ENCODE measurements around the gene ATF7IP.

Gene ATF7IP

DNA sequence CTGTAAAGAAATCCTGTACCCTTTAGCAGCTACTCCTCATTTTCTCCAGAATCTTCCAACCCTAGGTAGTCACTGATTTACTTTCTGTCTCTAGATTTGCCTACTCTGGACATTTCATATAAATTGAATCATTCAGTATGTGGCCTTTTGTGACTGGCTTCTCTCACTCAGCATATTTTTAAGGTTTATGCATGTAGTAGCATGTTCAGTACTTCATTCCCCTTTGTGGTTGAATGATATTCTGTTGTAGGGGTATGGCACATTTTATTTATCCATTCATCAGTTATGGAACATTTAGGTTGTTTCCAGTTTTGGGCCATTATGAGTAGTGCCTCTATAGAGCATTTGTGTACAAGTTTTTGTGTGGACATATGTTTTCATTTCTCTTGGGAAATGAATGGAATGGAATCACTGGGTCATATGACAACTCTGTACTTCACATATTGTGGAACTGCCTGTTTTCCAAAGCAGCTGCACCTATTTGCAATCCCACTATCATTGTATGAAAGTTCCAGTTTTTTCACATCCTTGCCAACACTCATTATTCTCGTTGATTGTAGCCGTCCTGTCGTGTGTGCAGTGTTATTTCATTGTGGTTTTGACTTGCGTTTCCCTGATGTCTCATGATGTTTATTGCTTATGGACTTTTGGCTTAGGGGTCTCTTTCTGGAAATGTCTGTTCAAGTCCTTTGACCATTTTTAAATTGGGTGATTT, 57.2 kb downstream of the ATF7IP start:
- no peak for DNase-seq

DNA sequence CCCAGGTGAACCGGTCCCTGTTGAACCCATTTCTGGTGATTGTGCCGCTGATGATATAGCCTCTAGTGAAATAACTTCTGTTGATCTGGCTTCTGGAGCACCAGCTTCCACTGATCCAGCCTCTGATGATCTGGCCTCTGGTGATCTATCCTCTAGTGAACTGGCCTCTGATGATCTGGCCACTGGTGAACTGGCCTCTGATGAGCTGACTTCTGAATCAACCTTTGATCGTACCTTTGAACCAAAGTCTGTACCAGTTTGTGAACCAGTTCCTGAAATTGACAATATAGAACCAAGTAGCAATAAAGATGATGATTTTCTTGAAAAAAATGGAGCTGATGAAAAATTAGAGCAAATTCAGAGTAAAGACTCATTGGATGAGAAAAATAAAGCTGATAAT, 59.1 kb downstream of the ATF7IP start:
- DNase-seq, result no peak

DNA sequence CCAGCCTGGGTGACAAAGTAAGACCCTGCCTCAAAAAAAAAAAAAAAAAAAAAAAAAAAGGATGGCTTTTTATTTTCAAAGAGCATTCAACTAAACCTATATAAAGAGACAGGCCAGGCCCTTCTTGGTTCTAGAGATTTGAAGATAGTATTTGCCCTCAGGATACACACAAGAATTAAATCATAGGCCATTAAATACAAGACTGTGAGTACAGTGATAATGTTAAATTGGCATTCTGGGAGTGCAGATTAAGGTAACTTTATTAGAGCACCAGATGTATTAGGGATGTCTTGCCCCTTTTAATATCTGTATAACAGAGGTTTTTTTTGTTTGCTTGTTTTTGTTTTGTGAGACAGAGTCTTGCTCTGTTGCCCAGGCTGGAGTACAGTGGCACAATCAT, 61.3 kb downstream of the ATF7IP start:
- no peak for DNase-seq

DNA sequence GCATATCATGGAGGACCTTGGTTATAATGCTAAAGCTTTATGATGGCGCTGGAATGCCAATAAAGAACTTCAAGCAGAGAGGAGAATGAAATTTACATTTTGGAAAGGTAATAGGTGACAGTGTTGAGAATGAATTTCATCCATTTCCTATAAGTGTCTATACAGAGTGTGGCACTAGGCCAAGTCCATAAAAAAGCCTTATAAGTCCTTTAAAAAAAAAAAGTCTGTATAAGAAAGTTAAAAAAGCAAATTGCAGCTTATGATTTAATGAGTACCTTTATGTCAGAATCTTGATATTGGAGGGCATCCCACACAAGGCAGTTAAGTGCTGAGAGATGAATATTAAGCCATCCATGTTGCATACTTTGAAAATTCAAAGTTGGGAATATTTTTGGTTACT, 62.4 kb downstream of the ATF7IP start:
- DNase-seq, result no peak

DNA sequence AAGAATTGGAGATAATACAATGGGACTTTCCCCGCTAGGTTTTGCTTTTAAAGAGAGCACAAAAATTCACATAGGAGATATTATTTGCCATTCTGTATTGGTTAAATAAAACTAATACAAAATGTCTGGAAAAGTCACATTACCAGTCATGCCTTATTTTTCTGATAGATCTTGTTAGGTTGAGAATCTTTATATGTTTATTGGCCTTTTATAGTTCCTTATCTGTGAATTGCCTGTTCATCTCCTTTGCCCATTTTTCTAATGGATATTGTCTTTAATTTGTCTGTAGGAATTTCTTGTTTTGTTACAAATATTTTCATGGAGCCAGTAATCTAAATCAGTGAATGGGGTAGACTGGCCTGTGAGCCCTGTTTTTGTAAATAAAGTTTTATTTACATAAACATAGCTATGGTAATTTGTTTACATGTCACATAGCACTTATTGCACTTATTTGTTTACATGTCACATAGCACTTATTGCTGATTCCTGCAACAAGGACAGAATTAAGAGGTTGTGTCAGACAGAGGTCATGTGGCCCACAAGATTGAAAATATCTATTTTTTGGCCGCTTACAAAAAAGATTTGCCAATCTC, 65.0 kb downstream of the ATF7IP start:
- no peak for DNase-seq

DNA sequence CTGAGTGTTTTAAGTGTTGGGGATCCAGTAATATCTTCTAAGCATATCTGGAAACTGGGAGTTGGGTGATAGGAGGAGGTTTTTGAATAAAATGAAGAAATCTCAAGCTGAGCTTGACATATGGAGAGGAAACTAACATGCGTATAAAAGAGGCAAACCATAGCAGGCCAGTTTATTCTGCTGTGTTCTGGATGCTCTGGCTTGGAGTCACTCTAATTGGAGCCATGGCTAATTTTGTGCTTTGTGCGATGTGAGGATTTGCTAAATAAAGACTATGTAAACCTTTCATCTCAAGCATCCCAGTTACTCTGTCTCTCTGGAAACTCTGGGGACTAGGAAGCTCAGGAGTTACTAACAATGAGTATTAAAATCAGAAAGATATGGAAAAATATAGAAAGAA, 66.5 kb downstream of the ATF7IP start:
- no peak for DNase-seq

DNA sequence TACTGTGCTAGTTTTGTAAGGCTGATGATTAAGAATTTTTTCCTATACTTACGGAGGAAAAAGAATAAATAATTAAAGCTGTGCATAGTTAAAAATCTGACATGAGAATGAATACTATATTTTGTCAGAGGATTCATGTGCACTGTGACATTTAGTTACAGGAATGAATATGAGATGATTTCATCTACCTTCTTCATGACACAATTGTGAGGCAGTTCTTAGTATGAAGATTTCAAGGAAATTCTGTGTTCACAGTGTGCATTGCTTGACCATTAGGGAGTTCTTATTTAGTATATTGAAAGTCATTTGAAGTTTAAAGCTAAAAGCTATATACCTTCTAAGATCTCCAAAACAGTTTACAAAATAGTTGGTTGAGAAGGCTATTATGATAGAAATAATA, 70.1 kb downstream of the ATF7IP start:
- no peak for DNase-seq

DNA sequence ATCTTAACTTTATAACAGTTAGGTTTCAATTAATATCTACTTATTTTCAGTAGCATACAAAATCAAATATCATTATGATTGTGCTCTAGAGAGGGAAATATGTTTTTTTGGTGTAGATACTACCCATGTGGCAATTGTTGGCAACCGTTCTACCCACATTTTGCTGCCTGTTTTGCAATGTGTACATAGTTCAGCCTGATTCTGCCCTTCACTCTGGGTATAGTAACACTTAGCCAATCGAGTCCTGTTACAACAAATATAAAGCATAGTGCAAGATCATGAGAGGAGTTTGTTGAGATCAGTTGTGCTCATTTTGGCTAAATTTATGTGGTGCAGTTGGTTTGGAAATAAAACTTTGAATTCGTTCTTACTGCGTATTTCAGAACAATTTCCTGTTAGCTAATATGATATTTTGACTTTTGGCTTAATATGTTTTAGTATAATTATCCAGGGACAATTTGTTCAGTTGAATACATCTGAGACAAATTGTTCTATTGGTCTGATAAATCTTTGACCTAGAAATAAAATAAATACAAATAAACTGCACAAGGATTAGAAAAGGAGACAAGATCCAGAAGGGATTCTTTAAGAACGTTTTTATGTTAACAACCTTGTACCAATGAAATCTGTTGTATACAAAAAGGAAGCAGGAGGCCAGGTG, 76.9 kb downstream of the ATF7IP start:
- no peak for DNase-seq

DNA sequence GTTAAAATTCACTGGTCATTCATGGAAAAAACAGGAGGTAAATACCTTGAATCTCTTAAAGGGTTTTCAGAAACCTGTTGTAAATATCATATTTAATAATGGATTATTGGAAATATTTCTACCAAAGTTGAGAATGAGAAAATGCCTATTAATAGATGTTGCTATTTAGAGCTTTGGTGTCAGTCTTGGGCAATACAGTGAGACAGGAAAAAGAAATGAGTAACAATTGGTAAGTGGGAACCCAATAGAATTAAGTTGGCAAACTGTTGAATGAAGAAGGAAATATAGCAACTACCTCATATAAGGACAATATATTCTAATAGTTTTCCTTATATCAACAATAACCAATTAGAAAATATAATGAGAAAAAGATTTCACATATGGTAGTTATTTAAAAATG, 78.0 kb downstream of the ATF7IP start:
- no peak for DNase-seq

DNA sequence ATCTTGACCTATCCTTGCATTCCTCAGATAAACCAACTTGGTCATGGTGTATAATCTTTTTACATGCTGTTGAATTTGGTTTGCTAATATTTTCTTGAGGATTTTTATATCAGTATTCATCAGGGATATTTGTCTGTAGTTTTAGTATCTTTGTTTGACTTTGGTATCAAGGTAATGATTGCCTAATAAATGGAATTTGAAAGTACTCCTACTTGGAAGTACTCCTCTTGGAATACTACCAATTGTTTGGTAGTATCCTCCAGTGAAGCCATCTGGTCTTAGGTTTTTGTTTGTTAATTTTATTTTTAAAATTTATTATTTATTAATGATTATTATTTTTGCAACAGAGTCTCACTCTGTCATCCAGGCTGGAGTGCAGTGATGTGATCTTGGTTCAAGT, 85.0 kb downstream of the ATF7IP start:
- no peak for DNase-seq

DNA sequence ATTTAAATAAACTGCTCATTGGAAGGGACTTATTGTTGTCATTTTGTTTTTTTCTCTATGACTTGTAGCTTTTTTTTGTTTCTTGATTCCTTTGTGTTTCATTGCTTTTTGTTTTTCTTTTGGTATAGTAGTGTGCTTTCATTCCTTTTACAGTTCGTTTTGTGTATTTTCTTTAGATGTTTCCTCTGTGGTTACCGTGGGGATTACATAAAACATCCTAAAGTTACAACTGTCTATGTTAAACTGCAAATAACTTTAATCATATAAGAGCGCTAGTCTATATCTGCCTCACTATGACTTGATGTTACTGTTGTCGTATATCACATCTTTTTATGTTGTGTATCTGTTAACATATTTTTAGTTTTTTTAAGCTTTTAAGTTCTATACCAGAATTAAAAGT, 86.9 kb downstream of the ATF7IP start:
- no peak for DNase-seq

DNA sequence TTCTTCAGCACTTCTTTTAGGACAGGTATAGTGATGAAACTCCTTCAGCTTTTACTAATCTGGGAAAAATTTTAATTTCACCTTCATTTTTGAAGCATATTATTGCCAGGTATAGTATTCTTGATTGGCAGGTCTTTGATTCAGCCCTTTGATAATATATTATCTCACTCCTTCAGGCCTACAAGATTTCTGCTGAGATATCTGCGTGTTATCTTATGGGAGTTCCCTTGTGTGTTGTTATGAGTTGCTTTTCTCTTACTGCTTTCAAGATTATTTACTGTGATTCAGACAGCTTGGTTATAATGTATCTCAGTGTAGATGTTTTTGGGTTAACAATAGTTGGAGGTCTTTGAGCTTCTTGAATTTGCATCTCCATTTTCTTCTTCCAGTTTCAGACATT, 87.4 kb downstream of the ATF7IP start:
- no peak for DNase-seq

DNA sequence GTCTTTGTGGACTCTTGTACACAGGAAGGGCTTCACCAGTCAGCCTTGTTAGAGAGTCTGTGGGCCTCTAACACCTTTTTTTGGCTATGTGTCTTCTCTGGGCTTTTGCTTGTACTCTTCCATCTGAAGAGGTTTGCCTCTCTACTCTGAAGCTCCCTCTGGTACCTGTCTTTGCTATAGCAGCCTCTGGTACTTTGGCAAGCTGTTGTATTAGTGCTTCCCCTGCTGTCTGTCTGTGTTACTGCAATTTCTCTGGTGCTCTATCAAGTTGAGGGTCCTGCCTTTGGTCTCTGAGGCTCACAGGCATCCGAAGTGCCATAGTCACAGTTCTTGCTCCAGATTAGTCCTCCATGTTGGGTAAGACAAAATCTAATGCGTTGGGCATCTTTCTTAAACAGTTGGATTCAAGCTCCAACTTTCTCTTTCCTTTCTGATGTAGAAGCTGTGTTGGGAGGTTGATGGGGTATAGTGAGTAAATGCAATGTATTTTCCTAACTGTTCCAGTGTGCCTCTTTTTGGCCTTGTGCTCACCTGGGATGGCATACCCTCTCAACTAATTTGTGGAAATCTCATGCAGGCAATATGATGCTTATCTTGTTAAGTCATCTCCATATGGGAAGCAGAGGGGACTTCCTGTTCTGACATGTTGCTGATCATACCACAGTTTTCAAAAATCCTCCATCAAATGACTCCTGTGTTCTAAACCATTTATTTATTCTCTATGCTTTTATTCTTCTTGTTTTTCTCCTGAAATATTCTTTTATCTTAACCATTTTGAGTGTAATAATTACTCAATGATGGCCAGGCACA, 88.8 kb downstream of the ATF7IP start:
- DNase-seq, result no peak

DNA sequence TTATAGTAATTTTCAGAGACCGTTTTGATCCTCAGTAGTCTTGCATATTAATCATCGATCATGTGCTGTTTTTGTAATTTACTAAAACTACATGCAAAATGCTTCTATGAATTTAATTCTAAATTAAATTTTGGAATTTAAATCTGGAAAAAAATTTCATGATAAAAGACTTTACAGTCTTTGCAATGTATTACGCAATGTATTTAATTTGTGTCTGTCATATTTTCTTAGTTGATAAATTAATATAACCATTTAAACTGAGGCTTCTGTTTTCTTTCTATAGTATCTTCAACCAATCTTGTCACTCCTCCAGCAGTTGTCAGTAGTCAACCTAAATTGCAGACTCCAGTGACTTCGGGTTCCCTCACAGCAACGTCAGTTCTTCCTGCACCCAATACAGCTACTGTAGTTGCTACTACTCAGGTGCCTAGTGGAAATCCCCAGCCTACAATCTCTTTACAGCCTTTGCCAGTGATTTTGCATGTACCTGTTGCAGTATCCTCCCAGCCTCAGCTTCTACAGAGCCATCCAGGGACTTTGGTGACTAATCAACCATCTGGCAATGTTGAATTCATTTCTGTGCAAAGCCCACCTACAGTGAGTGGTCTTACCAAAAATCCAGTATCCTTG, 94.8 kb downstream of the ATF7IP start:
- DNase-seq, result no peak

DNA sequence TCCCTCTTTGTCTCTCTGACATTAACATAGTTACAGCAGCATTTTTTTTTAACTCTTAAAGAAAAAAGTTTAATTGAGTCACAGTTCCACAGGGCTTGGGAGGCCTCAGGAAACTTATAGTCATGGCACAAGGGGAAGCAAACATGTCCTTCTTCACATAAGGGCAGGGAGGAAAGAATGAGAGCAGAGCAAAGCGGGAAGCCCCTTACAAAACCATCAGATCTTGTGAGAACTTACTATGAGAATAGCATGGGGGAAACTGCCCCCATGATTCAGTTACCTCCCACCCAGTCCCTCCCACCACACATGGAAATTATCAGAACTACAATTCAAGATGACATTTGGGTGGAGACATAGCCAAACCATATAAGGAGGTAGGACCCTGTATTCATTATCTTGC, 106.0 kb downstream of the ATF7IP start:
- DNase-seq, result no peak

DNA sequence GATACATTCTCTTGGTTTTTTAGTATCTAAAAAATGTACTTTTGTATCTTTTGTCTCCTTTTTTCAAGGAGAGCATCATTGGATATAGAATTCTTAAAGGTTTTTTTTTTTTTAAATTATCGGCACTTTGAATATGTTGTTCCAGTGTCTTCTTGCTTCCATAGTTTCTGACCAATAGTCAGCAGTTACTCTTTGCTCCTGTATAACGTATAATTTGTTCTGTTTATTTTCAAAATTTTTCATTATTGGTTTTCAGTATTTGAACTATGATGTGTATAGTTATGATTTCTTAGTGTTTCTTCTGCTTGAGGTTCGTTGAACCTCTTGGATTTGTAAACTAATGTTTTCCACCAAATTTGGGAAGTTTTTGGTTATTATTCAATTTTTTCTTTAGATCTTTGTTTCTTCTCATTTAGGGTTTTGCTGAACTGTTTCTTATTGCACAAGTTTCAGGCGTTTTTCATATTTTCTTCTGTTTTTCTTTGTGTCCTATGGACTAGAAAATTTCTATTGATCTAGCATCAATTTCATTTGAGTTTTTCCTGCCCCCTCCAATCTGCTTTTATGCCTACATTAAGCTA, 108.3 kb downstream of the ATF7IP start:
- no peak for DNase-seq

DNA sequence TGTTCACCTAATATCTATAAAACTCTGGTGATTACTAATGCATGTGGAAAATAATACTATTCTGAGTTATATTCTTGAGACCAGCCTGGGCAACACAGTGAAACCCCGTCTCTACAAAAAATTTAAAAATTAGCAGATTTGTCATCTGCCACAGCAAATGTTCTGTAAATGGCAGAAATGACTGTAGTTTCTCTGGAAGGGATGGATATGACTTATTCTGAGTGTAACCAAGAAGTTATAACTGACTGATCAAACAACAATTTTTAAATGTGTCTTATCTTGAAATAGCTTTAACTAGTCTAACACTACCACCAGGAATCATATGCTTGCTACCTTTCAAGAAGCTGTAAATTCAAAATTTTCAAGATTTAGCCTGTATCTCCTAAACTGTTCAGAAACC, 113.5 kb downstream of the ATF7IP start:
- no peak for DNase-seq

DNA sequence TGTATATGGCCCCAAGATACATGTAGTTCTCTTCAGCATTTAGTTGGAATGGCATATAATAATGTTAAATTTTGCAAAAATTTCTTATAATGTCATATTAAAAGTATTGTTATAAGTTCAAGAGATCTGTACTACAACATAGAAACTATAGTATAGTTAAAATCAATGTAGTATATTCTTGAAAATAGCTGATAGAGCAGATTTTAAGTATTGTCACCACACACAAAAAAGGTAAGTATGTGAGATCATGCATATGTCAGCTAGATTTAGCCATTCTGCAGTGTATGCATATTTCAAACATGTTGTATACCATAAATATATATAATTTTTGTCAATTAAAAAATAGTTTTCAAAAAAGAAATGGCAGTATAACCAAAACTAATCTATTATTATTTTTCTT, 115.7 kb downstream of the ATF7IP start:
- DNase-seq, result no peak

DNA sequence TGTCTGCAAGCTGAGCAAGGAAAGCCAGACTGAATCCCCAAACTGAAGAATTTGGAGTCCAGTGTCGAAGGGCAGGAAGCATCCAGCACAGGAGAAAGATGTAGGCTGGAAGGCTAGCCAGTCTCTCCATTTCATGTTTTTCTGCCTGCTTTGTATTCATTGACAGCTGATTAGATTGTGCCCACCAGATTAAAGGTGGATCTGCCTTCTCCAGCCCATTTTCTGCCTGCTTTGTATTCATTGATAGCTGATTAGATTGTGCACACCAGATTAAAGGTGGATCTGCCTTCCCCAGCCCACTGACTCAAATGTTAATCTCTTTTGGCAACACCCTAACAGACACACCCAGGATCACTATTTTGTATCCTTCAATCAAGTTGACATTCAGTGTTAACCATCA, 116.9 kb downstream of the ATF7IP start:
- no peak for DNase-seq

DNA sequence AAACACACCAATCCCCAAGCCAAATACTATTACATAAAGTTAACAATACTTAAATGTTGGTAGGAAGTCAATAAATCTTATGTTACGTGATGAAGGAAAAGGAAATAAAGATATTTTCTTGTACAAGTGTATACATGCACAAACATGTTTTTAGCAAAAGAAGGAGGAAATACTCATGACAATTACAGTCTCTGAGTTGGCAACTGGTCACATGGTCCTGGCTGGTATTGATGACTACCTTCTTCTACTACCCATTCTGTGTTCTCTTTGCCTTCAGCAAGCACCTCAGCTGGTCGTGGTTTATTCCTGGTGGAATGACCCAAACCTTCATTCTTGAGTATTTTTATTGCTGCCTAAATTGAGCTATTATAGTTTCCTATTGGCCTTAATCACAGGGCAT, 117.4 kb downstream of the ATF7IP start:
- DNase-seq, result no peak

DNA sequence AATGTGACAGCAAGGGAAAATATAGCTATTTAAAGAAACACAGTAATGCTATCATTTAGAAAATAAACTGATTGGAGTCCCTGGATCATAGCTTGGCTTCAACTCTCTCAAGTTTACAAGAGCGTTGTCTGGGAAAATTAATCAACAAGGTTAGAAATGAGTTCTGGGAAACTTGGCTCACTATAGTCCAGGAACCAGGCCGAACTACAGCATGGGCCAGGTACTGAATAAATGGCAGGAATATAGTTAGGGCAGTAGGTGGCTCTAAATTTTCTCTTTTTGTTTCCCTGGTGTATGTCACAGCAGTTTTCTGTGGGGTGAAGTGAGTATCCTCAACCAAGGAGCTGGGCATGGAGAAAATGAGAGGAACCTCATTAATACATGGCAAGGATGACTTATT, 129.8 kb downstream of the ATF7IP start:
- no peak for DNase-seq

DNA sequence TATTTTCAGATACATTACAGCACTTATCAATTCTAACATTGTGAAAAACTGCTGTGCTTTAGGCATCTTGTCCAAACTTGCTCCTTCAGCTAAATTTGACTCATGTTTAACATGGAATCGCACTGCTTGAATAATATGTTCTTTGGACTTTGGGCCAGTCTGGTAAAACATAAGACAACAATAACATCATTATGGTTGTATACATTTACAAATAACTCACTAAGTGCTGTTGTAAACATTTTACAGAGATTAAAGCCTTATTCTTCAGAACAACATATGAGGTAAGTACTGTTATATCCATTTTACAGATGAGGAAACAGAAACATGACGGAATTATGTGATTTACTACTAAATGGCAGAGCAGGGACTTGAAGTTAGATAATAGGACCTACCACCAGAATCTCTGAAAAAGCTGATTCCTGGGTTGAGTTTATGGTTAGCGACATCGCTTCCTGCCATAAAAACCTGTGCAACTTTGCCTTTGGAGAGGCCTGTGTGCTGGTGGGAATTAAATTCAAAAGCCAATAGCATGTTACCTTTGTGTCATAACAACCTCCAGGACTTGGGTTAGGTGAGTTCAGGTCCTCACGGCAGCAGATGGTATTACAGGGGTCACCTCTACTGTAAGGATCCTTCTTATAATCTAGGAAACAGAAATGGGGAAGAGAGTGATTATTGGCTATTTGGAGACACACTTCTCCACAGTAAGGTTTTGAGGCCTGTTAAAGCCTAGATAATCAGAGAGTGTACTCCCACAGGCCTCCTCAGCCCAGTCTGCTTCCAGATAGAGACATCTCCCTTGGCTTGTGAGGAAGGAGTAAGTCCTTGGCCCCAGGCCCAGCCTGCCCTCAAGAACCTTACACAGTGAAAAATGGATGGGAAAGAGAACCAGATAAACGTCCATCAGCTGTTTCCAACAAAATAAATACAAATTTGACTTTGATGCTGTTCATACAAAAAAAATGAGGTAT, 140.4 kb downstream of the ATF7IP start:
- no peak for DNase-seq
